ENCODE results near the gene METTL2B.
"Not testable (repeated sequence)": the region's sequence is repeated elsewhere in the genome, so short reads cannot be mapped to it uniquely, and the experiment has no call there.

- not testable (repeated sequence) for TF ChIP-seq CTCF (conservative IDR thresholded peaks at IDR 0.05; ENCODE audit: low read depth, low read length); EZH2 (IDR thresholded peaks at IDR 0.05; ENCODE audit: low read length, unreplicated experiment); EZH2phosphoT487 (IDR thresholded peaks at IDR 0.05; ENCODE audit: borderline replicate concordance, low read length)
Measured at GRCh38 chr7:128457385-128457784, 19.2 kb upstream of the METTL2B start.

Data from PC-3 (cell line).